Colonic mucosa (tissue), 4 donors: ENCODE data around the gene CGRRF1. TPM values are rescaled to one million over a fixed set of nuclear protein-coding genes. Genes with fewer than 3 reads are reported as not detected.

Source experiments
- DNase-seq: peaks from one replicate; pipeline ENCODE4 v3.0.0-alpha.2; 2020
- H3K27ac ChIP-seq: fragments of 200-600 bp; one replicate; pipeline ENCODE4 v1.8.0; 2021
- H3K27me3 ChIP-seq: fragments of 200-600 bp; one replicate; pipeline ENCODE4 v1.8.0; 2021
- H3K36me3 ChIP-seq: fragments of 200-600 bp; one replicate; pipeline ENCODE4 v1.8.0; 2021
- H3K4me1 ChIP-seq: fragments of 200-600 bp; one replicate; pipeline ENCODE4 v1.8.0; 2021; ENCODE audit warnings: mild to moderate bottlenecking
- H3K4me3 ChIP-seq: fragments of 200-600 bp; one replicate; pipeline ENCODE4 v1.8.0; 2021
- H3K9ac ChIP-seq, 2 donors: one replicate each; pipeline ENCODE4 v1.7.0; 2013; ENCODE audit warnings: control low read depth in 2 of 2, low read depth in 2 of 2, low read length in 2 of 2
- H3K9me3 ChIP-seq: fragments of 200-600 bp; one replicate; pipeline ENCODE4 v1.8.0; 2021
- intact Hi-C: fragments of 100-400 bp; cut with DNase I; formaldehyde crosslinking; loops from one replicate; pipeline ENCODE4 v1.14.1; 2022
- total RNA-seq, 2 donors: library from RNA; stranded (reverse); fragmentation: NEBNext Ultra II Directional in 1 of 2; extraction: Animal tissue kit (Norgen Biotek cat#: 25700) in 1 of 2; gene quantifications; one replicate each; pipeline ENCODE4 v1.2.1, GENCODE V29; 2021
- TF ChIP-seq, protein P1 (sequence below): fragments of 200-600 bp; IDR thresholded peaks from one replicate; pipeline ENCODE4 v1.8.0; 2022; ENCODE audit warnings: antibody characterized with exemption, mild to moderate bottlenecking
- donor health status: healthy.
- donor health status: DM: no; HTN: no; CAD: no.
- donor health status: DM: no; HTN: no; CAD: no.

CGRRF1 gene
- total RNA-seq, 2 donors from 2014 or later = 13.2 to 21.3 TPM

DNA sequence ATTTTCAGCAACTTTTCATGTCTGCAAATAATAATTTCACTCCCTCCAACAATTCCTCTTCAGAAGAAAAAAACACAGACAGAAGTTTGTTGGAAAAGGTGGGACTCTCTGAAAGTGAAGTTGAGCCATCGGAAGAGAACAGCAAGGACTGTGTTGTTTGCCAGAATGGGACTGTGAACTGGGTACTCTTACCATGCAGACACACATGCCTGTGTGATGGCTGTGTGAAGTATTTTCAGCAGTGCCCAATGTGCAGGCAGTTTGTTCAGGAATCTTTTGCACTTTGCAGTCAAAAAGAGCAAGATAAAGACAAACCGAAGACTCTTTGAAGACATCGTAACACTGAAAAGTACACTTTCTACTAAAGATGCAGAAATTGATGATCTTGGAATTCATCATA lies 28.3 kb downstream of the CGRRF1 start:
- DNase-seq = no peak
- H3K4me1 ChIP-seq = no peaks in the 10 kb centered on the region
- no peaks in the 10 kb centered on the region for H3K27me3 ChIP-seq
- no peak overlapping the region for H3K4me3 ChIP-seq
- no peaks in the 10 kb centered on the region for H3K9me3 ChIP-seq
- TF ChIP-seq, protein P1, sequence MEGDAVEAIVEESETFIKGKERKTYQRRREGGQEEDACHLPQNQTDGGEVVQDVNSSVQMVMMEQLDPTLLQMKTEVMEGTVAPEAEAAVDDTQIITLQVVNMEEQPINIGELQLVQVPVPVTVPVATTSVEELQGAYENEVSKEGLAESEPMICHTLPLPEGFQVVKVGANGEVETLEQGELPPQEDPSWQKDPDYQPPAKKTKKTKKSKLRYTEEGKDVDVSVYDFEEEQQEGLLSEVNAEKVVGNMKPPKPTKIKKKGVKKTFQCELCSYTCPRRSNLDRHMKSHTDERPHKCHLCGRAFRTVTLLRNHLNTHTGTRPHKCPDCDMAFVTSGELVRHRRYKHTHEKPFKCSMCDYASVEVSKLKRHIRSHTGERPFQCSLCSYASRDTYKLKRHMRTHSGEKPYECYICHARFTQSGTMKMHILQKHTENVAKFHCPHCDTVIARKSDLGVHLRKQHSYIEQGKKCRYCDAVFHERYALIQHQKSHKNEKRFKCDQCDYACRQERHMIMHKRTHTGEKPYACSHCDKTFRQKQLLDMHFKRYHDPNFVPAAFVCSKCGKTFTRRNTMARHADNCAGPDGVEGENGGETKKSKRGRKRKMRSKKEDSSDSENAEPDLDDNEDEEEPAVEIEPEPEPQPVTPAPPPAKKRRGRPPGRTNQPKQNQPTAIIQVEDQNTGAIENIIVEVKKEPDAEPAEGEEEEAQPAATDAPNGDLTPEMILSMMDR = no peak
- no peak overlapping the region for H3K9ac ChIP-seq
- no peaks in the 10 kb centered on the region for H3K36me3 ChIP-seq
- intact Hi-C loops = no loop called here
- no peak overlapping the region for H3K27ac ChIP-seq

DNA sequence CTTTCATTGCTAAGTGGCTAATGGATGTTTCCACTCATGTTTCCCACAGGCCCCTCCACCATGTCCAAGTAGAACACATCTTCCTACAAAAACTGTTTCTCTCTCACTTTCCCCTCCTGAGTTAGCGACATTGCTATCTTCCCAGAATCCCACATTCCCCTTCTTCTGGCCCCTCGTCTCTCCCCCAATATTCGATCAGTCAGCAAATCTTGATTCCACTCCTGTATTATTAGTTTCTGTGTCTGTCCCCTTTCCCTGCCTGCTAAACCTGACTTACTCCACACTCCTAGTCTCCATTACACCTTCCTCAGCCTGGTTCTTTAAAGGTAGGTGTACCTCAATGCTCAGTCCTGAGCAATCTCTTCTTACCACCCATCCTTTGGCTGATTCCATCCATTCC lies 37.9 kb downstream of the CGRRF1 start:
- Histone ChIP-seq H3K4me3 (no peak overlapping the region), H3K27me3 (no peaks in the 10 kb centered on the region), H3K9ac (no peak overlapping the region), H3K27ac (no peak overlapping the region), H3K36me3 (no peaks in the 10 kb centered on the region), H3K9me3 (no peaks in the 10 kb centered on the region), H3K4me1 (no peaks in the 10 kb centered on the region)
- intact Hi-C loops = no loop called here
- TF ChIP-seq, protein P1 = no peak
- no peak for DNase-seq

DNA sequence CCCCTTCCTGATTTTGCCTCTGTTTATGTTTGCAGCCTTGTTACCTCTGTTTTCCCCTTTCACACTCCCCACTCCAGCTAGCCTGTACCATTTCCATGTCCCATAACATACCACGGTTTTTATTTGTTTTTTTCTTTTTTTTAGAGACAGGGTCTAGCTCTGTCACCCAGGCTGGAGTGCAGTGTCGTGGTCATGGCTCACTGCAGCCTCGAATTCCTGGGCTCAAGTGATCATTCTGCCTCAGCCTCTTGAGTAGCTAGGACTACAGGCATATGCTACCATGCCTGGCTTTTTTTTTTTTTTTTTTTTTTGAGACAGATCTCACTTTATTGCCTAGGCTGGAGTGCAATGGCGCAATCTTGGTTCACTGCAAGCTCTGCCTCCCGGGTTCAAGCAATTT lies 38.8 kb downstream of the CGRRF1 start:
- no peaks in the 10 kb centered on the region for H3K9me3 ChIP-seq
- TF ChIP-seq, protein P1 = no peak
- H3K27me3 ChIP-seq = no peaks in the 10 kb centered on the region
- no peak overlapping the region for H3K4me3 ChIP-seq
- DNase-seq = no peak
- H3K4me1 ChIP-seq = no peaks in the 10 kb centered on the region
- H3K27ac ChIP-seq = no peak overlapping the region
- intact Hi-C loops = no loop called here
- H3K9ac ChIP-seq = no peak overlapping the region
- H3K36me3 ChIP-seq = no peaks in the 10 kb centered on the region

DNA sequence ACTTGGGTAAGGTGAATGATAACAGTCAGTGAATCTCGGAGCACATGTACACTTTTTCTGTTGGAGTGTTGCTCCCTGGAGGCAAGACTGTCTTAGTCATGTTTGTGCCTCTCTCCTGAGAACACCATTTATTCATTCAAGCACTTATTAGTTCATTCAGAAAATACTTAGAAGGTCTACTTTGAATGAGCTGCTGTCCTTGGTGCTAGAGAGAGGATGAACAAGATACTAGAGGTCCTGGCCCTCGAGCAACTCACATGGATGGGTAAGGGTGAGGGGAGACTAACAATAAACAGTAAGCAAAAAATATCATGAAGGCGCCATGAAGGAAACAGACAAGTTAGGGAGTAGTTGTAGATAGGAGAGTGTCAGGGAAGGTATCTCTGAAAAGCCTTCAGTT lies 40.2 kb downstream of the CGRRF1 start:
- Histone ChIP-seq H3K4me3 (no peak overlapping the region), H3K27ac (no peak overlapping the region), H3K27me3 (no peaks in the 10 kb centered on the region), H3K4me1 (no peaks in the 10 kb centered on the region), H3K36me3 (no peaks in the 10 kb centered on the region), H3K9me3 (no peaks in the 10 kb centered on the region), H3K9ac (no peak overlapping the region)
- DNase-seq = no peak
- TF ChIP-seq, protein P1 = no peak
- intact Hi-C loops = no loop called here

DNA sequence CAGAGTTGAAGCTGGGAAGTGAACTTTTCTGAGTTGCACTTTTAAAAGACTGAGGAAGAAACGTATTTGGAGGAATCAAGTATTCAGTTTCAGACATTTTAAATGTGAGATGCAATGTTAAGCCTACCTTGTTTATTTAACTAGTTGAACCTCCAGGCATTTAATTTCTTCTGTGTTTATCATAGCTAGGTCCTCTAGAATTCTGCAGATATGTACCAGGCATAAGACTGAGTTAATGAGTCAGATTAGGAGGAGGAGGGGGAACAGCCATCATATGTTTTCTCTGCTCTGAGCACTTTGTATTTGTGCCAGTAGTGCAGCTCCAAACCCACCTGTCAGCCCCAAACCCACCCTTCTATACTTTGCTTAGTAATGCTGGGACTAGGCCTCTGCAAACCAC lies 40.8 kb downstream of the CGRRF1 start:
- Histone ChIP-seq H3K9me3 (no peaks in the 10 kb centered on the region), H3K9ac (no peak overlapping the region), H3K36me3 (no peaks in the 10 kb centered on the region), H3K4me3 (no peak overlapping the region), H3K4me1 (no peaks in the 10 kb centered on the region), H3K27ac (no peak overlapping the region), H3K27me3 (no peaks in the 10 kb centered on the region)
- intact Hi-C loops = no loop called here
- DNase-seq = no peak
- TF ChIP-seq, protein P1 = no peak

DNA sequence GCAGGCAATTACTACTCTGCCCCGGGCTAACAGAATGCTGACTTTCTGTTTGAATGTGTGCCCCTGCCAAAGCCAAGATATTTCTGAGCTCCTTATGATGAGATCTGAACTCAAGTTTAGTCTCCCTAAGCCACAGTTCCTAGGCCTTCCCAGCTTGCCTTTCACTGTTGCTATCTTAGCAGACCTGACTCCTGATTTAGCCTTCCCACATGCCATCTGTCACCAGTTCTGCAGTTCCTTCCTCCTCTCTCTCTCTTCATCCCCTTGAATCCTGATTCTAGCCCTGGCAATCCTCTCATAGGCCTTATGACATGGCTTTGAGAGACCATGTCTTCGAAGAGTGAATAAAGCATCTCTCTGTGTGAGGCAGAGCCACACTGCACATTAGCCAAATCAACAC lies 44.7 kb downstream of the CGRRF1 start:
- H3K27me3 ChIP-seq = no peaks in the 10 kb centered on the region

More for the DNA sequence above, 44.7 kb downstream of the CGRRF1 start:
- Histone ChIP-seq H3K27ac (no peak overlapping the region), H3K9ac (no peak overlapping the region), H3K4me3 (no peak overlapping the region), H3K36me3 (no peaks in the 10 kb centered on the region), H3K4me1 (no peaks in the 10 kb centered on the region), H3K9me3 (no peaks in the 10 kb centered on the region)
- TF ChIP-seq, protein P1 = no peak
- DNase-seq = no peak
- intact Hi-C loops = no loop called here
